Fibroblast of pulmonary artery (primary cell): Measurements from ENCODE around the gene TSPAN18.

Experiments used
- DNase-seq: peaks from one replicate; pipeline ENCODE4 v3.0.0-alpha.2; 2010; ENCODE audit warnings: low read depth
- H3K4me3 ChIP-seq: replicated peaks from 2 replicates; pipeline ENCODE4 v1.5.1; 2011; ENCODE audit warnings: low read depth, mild to moderate bottlenecking, control low read depth, low read length, moderate library complexity
- TF ChIP-seq, protein P1 (sequence below): IDR thresholded peaks from 2 replicates; pipeline ENCODE4 v1.5.1; 2011; ENCODE audit warnings: mild to moderate bottlenecking, control low read depth, low read length, inconsistent platforms; ENCODE audit errors: missing control alignments

Gene TSPAN18

DNA sequence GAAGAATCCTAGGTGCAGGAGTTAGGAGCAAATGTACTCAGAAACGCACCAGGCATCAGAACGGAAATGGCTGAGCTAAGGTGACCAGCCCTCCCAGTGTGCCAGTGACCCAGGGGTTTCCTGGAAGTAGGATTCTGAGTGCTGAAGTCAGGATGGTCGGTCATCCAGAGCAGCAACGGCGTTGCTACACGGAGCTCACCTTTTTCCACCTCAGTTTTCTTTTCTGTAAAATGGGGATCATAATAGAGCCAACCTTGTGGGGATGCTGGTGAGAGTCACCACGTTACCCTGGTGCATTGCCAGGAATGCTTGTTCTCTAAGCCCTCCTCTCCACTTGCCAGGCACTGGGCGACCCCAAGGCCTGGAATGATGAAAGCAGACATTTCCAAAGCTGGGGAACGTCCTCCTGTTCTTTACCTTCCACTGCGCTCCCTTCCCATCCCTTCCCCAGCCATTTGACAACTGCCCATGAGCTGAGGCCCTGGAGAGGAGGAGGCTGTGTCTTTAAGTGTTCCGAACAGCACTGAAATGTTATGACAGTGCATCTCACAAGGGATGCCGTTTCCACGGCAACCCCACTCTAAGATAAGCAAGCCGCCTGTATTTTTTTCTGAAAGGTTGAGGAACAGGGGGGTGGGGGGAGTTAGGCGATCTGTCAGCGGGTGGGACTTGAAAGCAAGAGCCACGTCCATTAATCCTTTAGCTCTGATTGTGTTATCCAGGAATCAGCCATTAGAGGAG is 66.8 kb downstream of the TSPAN18 start:
- TF ChIP-seq, protein P1, sequence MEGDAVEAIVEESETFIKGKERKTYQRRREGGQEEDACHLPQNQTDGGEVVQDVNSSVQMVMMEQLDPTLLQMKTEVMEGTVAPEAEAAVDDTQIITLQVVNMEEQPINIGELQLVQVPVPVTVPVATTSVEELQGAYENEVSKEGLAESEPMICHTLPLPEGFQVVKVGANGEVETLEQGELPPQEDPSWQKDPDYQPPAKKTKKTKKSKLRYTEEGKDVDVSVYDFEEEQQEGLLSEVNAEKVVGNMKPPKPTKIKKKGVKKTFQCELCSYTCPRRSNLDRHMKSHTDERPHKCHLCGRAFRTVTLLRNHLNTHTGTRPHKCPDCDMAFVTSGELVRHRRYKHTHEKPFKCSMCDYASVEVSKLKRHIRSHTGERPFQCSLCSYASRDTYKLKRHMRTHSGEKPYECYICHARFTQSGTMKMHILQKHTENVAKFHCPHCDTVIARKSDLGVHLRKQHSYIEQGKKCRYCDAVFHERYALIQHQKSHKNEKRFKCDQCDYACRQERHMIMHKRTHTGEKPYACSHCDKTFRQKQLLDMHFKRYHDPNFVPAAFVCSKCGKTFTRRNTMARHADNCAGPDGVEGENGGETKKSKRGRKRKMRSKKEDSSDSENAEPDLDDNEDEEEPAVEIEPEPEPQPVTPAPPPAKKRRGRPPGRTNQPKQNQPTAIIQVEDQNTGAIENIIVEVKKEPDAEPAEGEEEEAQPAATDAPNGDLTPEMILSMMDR, result no peak
- no peak overlapping the region for H3K4me3 ChIP-seq
- DNase-seq, result peak; percentile 49

DNA sequence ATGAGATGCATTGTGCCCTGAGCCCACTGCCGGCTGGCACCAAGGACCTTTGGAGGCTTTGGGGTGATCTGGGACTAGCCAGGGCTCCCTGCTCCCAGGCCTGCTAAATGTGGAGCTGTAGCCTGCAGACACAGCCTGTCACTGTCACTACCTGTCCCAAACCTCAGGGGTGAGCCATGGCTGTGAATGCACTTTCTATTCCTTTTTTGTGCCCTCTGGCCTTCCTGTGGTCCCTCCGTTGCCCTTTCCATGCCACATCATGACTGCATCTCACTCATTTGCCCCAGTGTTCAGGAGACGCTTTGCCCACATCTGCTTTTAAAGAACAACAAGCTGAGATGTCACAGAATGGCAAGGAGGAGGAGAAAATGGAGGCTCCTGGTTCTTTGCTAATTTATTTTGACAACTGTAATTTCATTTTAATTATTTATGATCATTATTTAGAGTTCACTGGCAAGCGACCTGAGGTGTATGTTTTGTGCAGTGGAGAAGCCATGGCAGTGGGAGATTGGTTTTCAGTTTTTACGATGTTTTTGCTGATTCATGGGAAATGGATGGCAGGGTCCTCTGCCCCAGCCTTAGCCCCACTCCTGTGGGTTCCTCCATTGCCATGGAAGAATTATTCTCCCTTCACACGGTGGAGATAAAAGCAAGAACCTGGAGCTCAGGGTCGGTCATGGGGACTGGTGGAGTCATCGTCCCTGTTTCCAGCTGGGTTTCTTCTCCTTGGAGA is 69.2 kb downstream of the TSPAN18 start:
- TF ChIP-seq, protein P1, result no peak
- DNase-seq, result no peak
- no peak overlapping the region for H3K4me3 ChIP-seq

DNA sequence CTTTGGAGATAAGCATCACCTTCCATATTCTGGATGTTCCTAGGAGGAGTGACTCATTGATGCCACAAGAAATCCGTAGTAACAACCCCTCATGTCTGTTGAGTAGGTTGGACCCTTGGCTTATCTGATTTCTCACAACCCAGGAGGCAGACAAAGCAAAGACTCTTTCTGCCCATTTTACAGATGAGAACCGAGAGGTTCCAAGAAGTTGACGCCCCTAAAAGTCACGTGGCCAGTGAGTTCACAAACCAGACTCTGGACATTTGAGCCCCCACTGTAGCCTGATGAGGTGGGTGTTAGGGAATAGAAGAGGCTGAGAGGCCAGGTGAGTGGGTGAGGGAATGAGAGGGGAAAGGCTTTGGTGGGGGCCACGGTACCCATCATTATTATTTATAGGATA is 70.3 kb downstream of the TSPAN18 start:
- H3K4me3 ChIP-seq, result no peak overlapping the region
- DNase-seq, result no peak
- TF ChIP-seq, protein P1, result no peak

DNA sequence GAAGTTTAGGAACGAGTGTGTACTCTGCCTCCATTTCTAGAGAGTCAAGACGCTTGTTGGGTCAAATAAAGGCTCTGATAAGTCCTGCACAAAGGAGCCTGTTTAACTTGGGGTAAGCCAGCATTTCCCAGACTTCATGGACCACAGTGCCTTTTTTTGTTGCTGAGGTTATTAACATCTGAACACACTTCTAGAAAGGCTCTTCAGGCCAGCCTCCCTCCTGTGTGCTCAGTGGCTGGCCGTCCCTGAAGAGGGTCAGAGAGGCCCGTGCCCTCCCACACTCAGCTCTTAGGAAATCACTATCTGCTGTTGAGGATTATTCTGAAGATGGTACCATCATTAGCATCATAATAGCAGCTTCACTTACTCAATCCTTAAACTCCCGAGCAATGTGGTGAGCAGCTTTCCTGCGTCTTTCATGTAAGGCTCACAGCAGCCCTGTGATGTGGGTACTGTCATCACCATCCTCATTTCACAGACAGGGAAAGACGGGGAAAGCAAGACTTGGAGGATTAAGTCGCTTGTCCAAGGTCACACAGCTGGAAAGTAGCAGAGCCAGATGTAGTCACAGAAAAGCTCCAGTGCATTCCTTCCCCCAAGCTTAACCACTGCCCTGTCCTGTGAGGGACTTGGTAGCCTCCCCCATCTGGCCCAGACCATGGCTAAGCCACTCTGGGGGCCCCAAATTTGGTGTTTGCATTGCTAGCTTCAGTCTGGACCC is 71.3 kb downstream of the TSPAN18 start:
- no peak overlapping the region for H3K4me3 ChIP-seq
- no peak for DNase-seq
- TF ChIP-seq, protein P1, result no peak

DNA sequence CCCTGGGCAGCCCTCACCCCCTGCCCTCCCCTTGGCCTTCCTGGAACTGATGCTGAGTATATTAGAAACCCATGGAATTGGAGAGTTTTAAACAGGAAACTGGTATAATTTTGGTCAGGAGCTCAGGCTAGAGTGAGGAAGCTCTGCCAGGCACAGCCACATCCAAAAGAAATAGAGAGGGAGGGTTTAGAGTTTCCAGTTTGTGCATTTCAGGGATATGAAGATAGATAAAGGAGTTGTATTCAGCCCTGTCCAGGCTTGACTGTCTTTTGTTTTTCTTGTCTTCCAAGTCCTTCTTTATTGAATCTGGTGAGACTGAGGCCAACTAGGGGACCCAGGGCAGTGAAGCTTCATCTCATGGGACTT is 71.8 kb downstream of the TSPAN18 start:
- TF ChIP-seq, protein P1, result no peak
- no peak for DNase-seq
- H3K4me3 ChIP-seq, result no peak overlapping the region

DNA sequence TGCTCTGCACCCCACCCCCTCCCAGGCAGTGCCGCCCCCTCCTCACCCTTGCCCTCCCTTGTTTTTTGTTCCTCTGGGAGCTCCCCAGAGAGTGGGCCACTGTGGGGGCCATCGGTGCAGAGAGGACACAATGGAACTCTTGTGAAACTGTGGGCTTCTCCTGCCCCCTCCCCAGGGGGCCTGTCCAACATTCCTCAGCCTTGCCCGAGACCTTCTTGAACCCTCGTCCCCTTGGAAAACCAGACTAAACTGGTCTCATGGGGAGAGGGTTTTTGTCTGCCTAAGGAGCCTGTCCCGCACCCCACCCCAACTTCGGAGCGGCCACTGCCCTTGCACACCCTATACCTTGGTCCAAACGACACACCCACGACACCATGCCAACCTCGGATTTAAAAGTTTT is 72.2 kb downstream of the TSPAN18 start:
- no peak overlapping the region for H3K4me3 ChIP-seq
- no peak for DNase-seq
- TF ChIP-seq, protein P1, result no peak
